ENCODE measurements around the gene TIMM17A.
"Not testable (repeated sequence)": the region's sequence is repeated elsewhere in the genome, so short reads cannot be mapped to it uniquely, and the experiment has no call there.

The TIMM17A gene

GRCh38 chr1:201939148-201939547, 16.2 kb upstream of the TIMM17A start:
- no peak overlapping the region for H3K4me3 ChIP-seq (ENCODE audit: low read depth, low read length)
- no peak for TF ChIP-seq CTCF (IDR thresholded peaks at IDR 0.05; ENCODE audit: insufficient read depth, low read depth, low read length, missing control alignments)
- DNase-seq (ENCODE audit: low read depth) = no peak

- TF ChIP-seq CTCF (IDR thresholded peaks at IDR 0.05; ENCODE audit: insufficient read depth, low read depth, low read length, missing control alignments) = no peak
- H3K4me3 ChIP-seq (ENCODE audit: low read depth, low read length) = no peak overlapping the region
- DNase-seq (ENCODE audit: low read depth) = no peak
Observed at GRCh38 chr1:201939574-201939973, 15.7 kb upstream of the TIMM17A start.

GRCh38 chr1:201940316-201940715, 15.0 kb upstream of the TIMM17A start:
- H3K4me3 ChIP-seq (ENCODE audit: low read depth, low read length); DNase-seq (ENCODE audit: low read depth): not testable (repeated sequence)

GRCh38 chr1:201941420-201942128, 13.7 kb upstream of the TIMM17A start:
- TF ChIP-seq CTCF (IDR thresholded peaks at IDR 0.05; ENCODE audit: insufficient read depth, low read depth, low read length, missing control alignments) = no peak
- no peak for DNase-seq (ENCODE audit: low read depth)
- H3K4me3 ChIP-seq (ENCODE audit: low read depth, low read length) = no peak overlapping the region

GRCh38 chr1:201942129-201942495, 13.2 kb upstream of the TIMM17A start:
- no peak for TF ChIP-seq CTCF (IDR thresholded peaks at IDR 0.05; ENCODE audit: insufficient read depth, low read depth, low read length, missing control alignments)
- no peak for DNase-seq (ENCODE audit: low read depth)
- H3K4me3 ChIP-seq (ENCODE audit: low read depth, low read length) = no peak overlapping the region

- TF ChIP-seq CTCF (IDR thresholded peaks at IDR 0.05; ENCODE audit: insufficient read depth, low read depth, low read length, missing control alignments) = no peak
- DNase-seq (ENCODE audit: low read depth) = no peak
- H3K4me3 ChIP-seq (ENCODE audit: low read depth, low read length) = no peak overlapping the region
Observed at GRCh38 chr1:201944002-201944401, 11.3 kb upstream of the TIMM17A start.

- TF ChIP-seq CTCF (IDR thresholded peaks at IDR 0.05; ENCODE audit: insufficient read depth, low read depth, low read length, missing control alignments) = no peak
- no peak for DNase-seq (ENCODE audit: low read depth)
- H3K4me3 ChIP-seq (ENCODE audit: low read depth, low read length) = no peak overlapping the region
Observed at GRCh38 chr1:201944639-201945038, 10.7 kb upstream of the TIMM17A start.

All from GM12865 (cell line).